CD4-positive, alpha-beta T cell treated with Interleukin-6 at 100 ng/mL for 8 hours (primary cell): ENCODE measurements around the gene ARL11.

ENCODE experiments used
- DNase-seq: peaks from one replicate; pipeline ENCODE4 v3.0.0-alpha.2; 2020; ENCODE audit warnings: mixed read lengths, low spot score

Gene ARL11

GRCh38 chr13:49615836-49616675 lies 12.3 kb upstream of the ARL11 start:
- no peak for DNase-seq

GRCh38 chr13:49616676-49617065 lies 11.6 kb upstream of the ARL11 start:
- DNase-seq: no peak

- DNase-seq: no peak
Observed at GRCh38 chr13:49620170-49620621, 8.1 kb upstream of the ARL11 start.

- DNase-seq: no peak
Observed at GRCh38 chr13:49622174-49622946, 5.9 kb upstream of the ARL11 start.

- no peak for DNase-seq
Observed at GRCh38 chr13:49624229-49624628, 4.1 kb upstream of the ARL11 start.

- DNase-seq: no peak
Observed at GRCh38 chr13:49625392-49626079, 2.8 kb upstream of the ARL11 start.

GRCh38 chr13:49629196-49629938 lies 1.1 kb downstream of the ARL11 start:
- DNase-seq: no peak

GRCh38 chr13:49629947-49630346 lies 1.6 kb downstream of the ARL11 start:
- no peak for DNase-seq

GRCh38 chr13:49630580-49630979 lies 2.3 kb downstream of the ARL11 start:
- no peak for DNase-seq

GRCh38 chr13:49632156-49632555 lies 3.8 kb downstream of the ARL11 start:
- no peak for DNase-seq

- no peak for DNase-seq
Observed at GRCh38 chr13:49633710-49634109, 5.4 kb downstream of the ARL11 start.

- peak; percentile 51 for DNase-seq
Observed at GRCh38 chr13:49635599-49636433, 7.5 kb downstream of the ARL11 start.

GRCh38 chr13:49636705-49637104 lies 8.4 kb downstream of the ARL11 start:
- no peak for DNase-seq

GRCh38 chr13:49638030-49638743 lies 9.9 kb downstream of the ARL11 start:
- no peak for DNase-seq

GRCh38 chr13:49638744-49639072 lies 10.4 kb downstream of the ARL11 start:
- no peak for DNase-seq

- DNase-seq: no peak
Observed at GRCh38 chr13:49641801-49642291, 13.5 kb downstream of the ARL11 start.

GRCh38 chr13:49643035-49643646 lies 14.8 kb downstream of the ARL11 start:
- no peak for DNase-seq

- DNase-seq: no peak
Observed at GRCh38 chr13:49645451-49645850, 17.1 kb downstream of the ARL11 start.

- no peak for DNase-seq
Observed at GRCh38 chr13:49646688-49647087, 18.4 kb downstream of the ARL11 start.
